ENCODE data around the gene UTP25.
"Not testable (repeated sequence)": the region's sequence is repeated elsewhere in the genome, so short reads cannot be mapped to it uniquely, and the experiment has no call there.

The UTP25 gene

GRCh38 chr1:209899948-209900347 is 72.2 kb downstream of the UTP25 start:
- DNase-seq: no peak

GRCh38 chr1:209900734-209901133 is 73.0 kb downstream of the UTP25 start:
- no peak for DNase-seq

GRCh38 chr1:209901211-209901610 is 73.4 kb downstream of the UTP25 start:
- DNase-seq: no peak

GRCh38 chr1:209904774-209905173 is 77.0 kb downstream of the UTP25 start:
- not testable (repeated sequence) for DNase-seq
